GM12878 (cell line): ENCODE measurements around the gene DGKI. TPM values are rescaled to one million over a fixed set of nuclear protein-coding genes. Genes with fewer than 3 reads are reported as not detected.

Source experiments
- ATAC-seq: fragments of 200-7000 bp; cut with Tn5 transposase; 3 replicates; pipeline ENCODE4 v1.9.1; 2020; ENCODE audit warnings: mild to moderate bottlenecking, moderate library complexity
- BruUV-seq: library from RNA; stranded (reverse); fragments of 400-500 nt; replicated peaks from 2 replicates; lab custom pipeline; 2021; lab: Mats Ljungman, UMichigan
- CTCF ChIA-PET: fragments of 300-600 bp; sonication (Branson Sonifier 250); formaldehyde crosslinking; extraction: SDS; loops from one replicate; lab custom pipeline; 2021; ENCODE audit warnings: inconsistent platforms; lab: Yijun Ruan, JAX
- POLR2A ChIA-PET: fragments of 350-600 bp; formaldehyde crosslinking; extraction: SDS; loops from one replicate; lab custom pipeline; 2021; ENCODE audit warnings: inconsistent platforms; lab: Charles Lee
- RAD21 ChIA-PET: fragments of 300-600 bp; sonication (Branson Sonifier 250); formaldehyde crosslinking; loops from one replicate; lab custom pipeline; 2023; ENCODE audit warnings: antibody characterized with exemption; ENCODE audit not compliant: unreplicated experiment; lab: Charles Lee
- SMC1A ChIA-PET: fragments of 300-600 bp; sonication (Branson Sonifier 250); formaldehyde crosslinking; loops from one replicate; lab custom pipeline; 2023; ENCODE audit not compliant: unreplicated experiment, uncharacterized antibody; lab: Charles Lee
- DNase-seq: peaks from one replicate; pipeline ENCODE4 v3.0.0-alpha.2; 2011; ENCODE audit warnings: low read depth, low spot score
- FAIRE-seq: peaks from 3 replicates; lab custom pipeline; 2011; peaks lifted over from hg19 to GRCh38; lab: Jason Lieb, UNC
- H2AFZ ChIP-seq: 2 replicates; pipeline ENCODE4 v1.6.0; 2011; ENCODE audit warnings: low read depth, low read length, control low read depth; ENCODE audit not compliant: control insufficient read depth
- H3K27ac ChIP-seq: 2 replicates; pipeline ENCODE4 v1.5.1; 2011; ENCODE audit warnings: control low read depth; ENCODE audit not compliant: control insufficient read depth, insufficient read depth
- H3K27me3 ChIP-seq, 2 experiments: replicated peaks in 1 of 2; 2 replicates each; pipeline versions ENCODE4 v1.6.0 to v1.6.1; 2011; ENCODE audit warnings: low read length in 1 of 2; ENCODE audit not compliant: control insufficient read depth in 2 of 2, insufficient read depth in 2 of 2
- H3K36me3 ChIP-seq, 2 experiments: 2 replicates each; pipeline ENCODE4 v1.5.1; 2011; ENCODE audit warnings: low read length in 1 of 2; ENCODE audit not compliant: control insufficient read depth in 2 of 2, insufficient read depth in 2 of 2
- H3K4me1 ChIP-seq: 2 replicates; pipeline ENCODE4 v1.6.1; 2011; ENCODE audit warnings: mild to moderate bottlenecking, low read length, moderate library complexity, mixed read lengths; ENCODE audit not compliant: control insufficient read depth, insufficient read depth
- H3K4me2 ChIP-seq: 2 replicates; pipeline ENCODE4 v1.6.0; 2011; ENCODE audit warnings: control low read depth; ENCODE audit not compliant: control insufficient read depth, insufficient read depth
- H3K4me3 ChIP-seq: fragments of 200-600 bp; sonication (generic); 2 replicates; pipeline ENCODE4 v1.5.1; 2016
- H3K79me2 ChIP-seq: 2 replicates; pipeline ENCODE4 v1.6.0; 2011; ENCODE audit warnings: low read length; ENCODE audit not compliant: control insufficient read depth, insufficient read depth
- H3K9ac ChIP-seq: 2 replicates; pipeline ENCODE4 v1.8.0; 2011; ENCODE audit warnings: low read length, control low read depth, mixed read lengths; ENCODE audit not compliant: control insufficient read depth, insufficient read depth
- H3K9me3 ChIP-seq: replicated peaks from 3 replicates; pipeline ENCODE4 v1.5.1; 2011; ENCODE audit warnings: mild to moderate bottlenecking, low read length; ENCODE audit not compliant: control insufficient read depth, insufficient read depth
- H4K20me1 ChIP-seq: 2 replicates; pipeline ENCODE4 v1.6.0; 2011; ENCODE audit not compliant: control insufficient read depth, insufficient read depth
- LARP7 ChIP-seq: fragments of 450-650 bp; IDR thresholded peaks from 2 replicates; pipeline ENCODE4 v1.6.1; 2017; ENCODE audit warnings: mild to moderate bottlenecking
- STAT1 ChIP-seq: fragments of 450-650 bp; conservative IDR thresholded peaks from 2 replicates; pipeline ENCODE4 v1.6.1; 2014; ENCODE audit warnings: antibody characterized with exemption, mild to moderate bottlenecking
- TCF3 ChIP-seq: IDR thresholded peaks from 2 replicates; pipeline ENCODE4 v1.6.1; 2012; ENCODE audit warnings: low read depth, mild to moderate bottlenecking, low read length, borderline replicate concordance; ENCODE audit not compliant: insufficient read depth
- WRNIP1 ChIP-seq: IDR thresholded peaks from 2 replicates; pipeline ENCODE4 v1.6.1; 2011; ENCODE audit warnings: low read depth, low read length, improper control_type of control experiment, borderline replicate concordance
- WGBS: methylation state at CpG from one replicate; pipeline ENCODE4 v1.1.6; 2016; ENCODE audit warnings: low lambda C conversion rate; ENCODE audit not compliant: insufficient replicate concordance, insufficient coverage; ENCODE audit errors: missing lambda C conversion rate; 5-methylcytosine and 5-hydroxymethylcytosine counted together
- in situ Hi-C: fragments of 300-500 bp; cut with MboI; formaldehyde crosslinking; loops from 9 replicates; pipeline ENCODE4 v1.14.3; 2018; ENCODE audit warnings: mixed read lengths
- intact Hi-C: fragments of 100-400 bp; cut with micrococcal nuclease; formaldehyde crosslinking; loops from one replicate; pipeline ENCODE4 v1.14.2; 2022; ENCODE audit not compliant: unreplicated experiment
- polyA plus RNA-seq, 11 experiments: library from polyadenylated mRNA; depleted of rRNA in 4 of 11; unstranded in 6 of 11; stranded (reverse) in 5 of 11; fragments of >200 nt; fragmentation: Nextera tagmentation in 4 of 11; fragmentation: Illumina TruSeq in 1 of 11; extraction: Ambion mirVana in 4 of 11; extraction: Trizol in 1 of 11; gene quantifications; 1 replicate in 1 of 11; 2 replicates in 10 of 11; pipeline versions ENCODE4 v1.2.1 to v1.2.3, GENCODE V29; 2011 to 2016; ENCODE audit warnings: inconsistent platforms in 2 of 11, missing spikeins in 2 of 11, low read depth in 1 of 11
- total RNA-seq, 4 experiments: library from RNA; depleted of rRNA in 3 of 4; stranded (reverse); fragments of >200 nt in 3 of 4; fragmentation: Illumina TruSeq in 1 of 4; extraction: Trizol in 1 of 4; gene quantifications; 2 replicates each; pipeline versions ENCODE4 v1.2.1 to v1.2.3, GENCODE V29; 2013 to 2021
- TF ChIP-seq, protein P1 (sequence below): IDR thresholded peaks from 2 replicates; pipeline ENCODE4 v1.6.1; 2012; ENCODE audit warnings: low read length, inconsistent platforms
- TF ChIP-seq, protein P2 (sequence below): fragments of 450-650 bp; IDR thresholded peaks from 2 replicates; pipeline ENCODE4 v1.6.1; 2017; ENCODE audit warnings: borderline replicate concordance

DGKI gene
- total and polyA plus RNA-seq, 10 of the 15 experiments (the other 5 are each of a cell fraction or from before 2014, with no cell fraction given), result 10.4 to 37.1 (median 22.1) TPM

DNA sequence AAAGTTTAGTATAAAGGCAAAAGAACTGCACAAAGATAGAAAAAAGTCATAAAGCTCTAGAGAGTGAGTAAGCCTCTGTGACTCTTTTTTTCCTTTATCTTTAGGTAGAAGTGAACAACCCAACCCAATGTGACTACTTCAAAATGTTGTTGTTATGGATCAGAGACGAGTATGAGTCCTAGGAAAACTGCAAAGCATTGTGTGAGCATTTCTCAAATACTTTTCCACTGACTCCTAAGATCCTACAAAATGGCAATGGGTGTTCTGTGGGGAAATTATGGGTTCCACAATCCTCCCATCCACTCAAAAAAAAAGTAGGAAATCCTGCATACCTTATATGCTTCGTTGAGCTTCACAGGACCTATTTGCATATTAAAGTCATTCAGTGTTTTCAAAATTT lies 177.1 kb downstream of the DGKI start:
- intact Hi-C loops (no loop called here), in situ Hi-C loops (no loop called here)
- Histone ChIP-seq H3K79me2 (no peaks in the 10 kb centered on the region), H3K4me2 (no peak overlapping the region), H3K27ac (no peak overlapping the region), H3K9ac (no peak overlapping the region), H2AFZ (no peak overlapping the region), H3K9me3 (no peaks in the 10 kb centered on the region), H3K4me3 (no peak overlapping the region), H3K36me3 (no peaks in the 10 kb centered on the region), H3K27me3 (no peaks in the 10 kb centered on the region), H4K20me1 (no peaks in the 10 kb centered on the region), H3K4me1 (0 out of 2 replicates have a peak, but pooled peaks cover 2% of the 10 kb centered on the region)
- ChIA-PET RAD21 (interaction anchor here (0.7 to 8.7 kb wide), 14 partner anchors 12 to 332 kb away, joined by 3 to 141 read pairs (median 8); partner anchors contain the start of gene CREB3L2), SMC1A (interaction anchor here (0.6 to 7.7 kb wide), 26 partner anchors 12 to 278 kb away, joined by 3 to 140 read pairs (median 12); no protein-coding TSS in a partner anchor), POLR2A (interaction anchor here (0.6 to 5.6 kb wide), 15 partner anchors 9 to 223 kb away, joined by 3 to 27 read pairs (median 7); no protein-coding TSS in a partner anchor), CTCF (interaction anchor here (0.6 to 5.9 kb wide), 13 partner anchors 10 to 338 kb away, joined by 3 to 72 read pairs (median 6); partner anchors contain the start of gene CREB3L2)
- ATAC-seq (no peak), FAIRE-seq (no peak), DNase-seq (no peak)
- BruUV-seq, result no TSS peak
- TF ChIP-seq WRNIP1, result no peak
- no peak for TF ChIP-seq LARP7
- TF ChIP-seq, protein P1, sequence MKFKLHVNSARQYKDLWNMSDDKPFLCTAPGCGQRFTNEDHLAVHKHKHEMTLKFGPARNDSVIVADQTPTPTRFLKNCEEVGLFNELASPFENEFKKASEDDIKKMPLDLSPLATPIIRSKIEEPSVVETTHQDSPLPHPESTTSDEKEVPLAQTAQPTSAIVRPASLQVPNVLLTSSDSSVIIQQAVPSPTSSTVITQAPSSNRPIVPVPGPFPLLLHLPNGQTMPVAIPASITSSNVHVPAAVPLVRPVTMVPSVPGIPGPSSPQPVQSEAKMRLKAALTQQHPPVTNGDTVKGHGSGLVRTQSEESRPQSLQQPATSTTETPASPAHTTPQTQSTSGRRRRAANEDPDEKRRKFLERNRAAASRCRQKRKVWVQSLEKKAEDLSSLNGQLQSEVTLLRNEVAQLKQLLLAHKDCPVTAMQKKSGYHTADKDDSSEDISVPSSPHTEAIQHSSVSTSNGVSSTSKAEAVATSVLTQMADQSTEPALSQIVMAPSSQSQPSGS, result no peak
- TF ChIP-seq, protein P2, sequence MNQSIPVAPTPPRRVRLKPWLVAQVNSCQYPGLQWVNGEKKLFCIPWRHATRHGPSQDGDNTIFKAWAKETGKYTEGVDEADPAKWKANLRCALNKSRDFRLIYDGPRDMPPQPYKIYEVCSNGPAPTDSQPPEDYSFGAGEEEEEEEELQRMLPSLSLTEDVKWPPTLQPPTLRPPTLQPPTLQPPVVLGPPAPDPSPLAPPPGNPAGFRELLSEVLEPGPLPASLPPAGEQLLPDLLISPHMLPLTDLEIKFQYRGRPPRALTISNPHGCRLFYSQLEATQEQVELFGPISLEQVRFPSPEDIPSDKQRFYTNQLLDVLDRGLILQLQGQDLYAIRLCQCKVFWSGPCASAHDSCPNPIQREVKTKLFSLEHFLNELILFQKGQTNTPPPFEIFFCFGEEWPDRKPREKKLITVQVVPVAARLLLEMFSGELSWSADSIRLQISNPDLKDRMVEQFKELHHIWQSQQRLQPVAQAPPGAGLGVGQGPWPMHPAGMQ, result no peak
- no peak for TF ChIP-seq STAT1
- TF ChIP-seq TCF3, result no peak
- 17% methylated on average over 2 of the region's 2 CpGs for WGBS
